Heart right ventricle (tissue), 16 donors: Measurements from ENCODE around the gene PSMB10. TPM values are rescaled to one million over a fixed set of nuclear protein-coding genes. Genes with fewer than 3 reads are reported as not detected.

Experiments
- ATAC-seq, 8 donors: fragments of 200-7000 bp; cut with Tn5 transposase; one replicate each; pipeline ENCODE4 v1.9.1; 2020; ENCODE audit warnings: mild to moderate bottlenecking in 8 of 8, moderate library complexity in 8 of 8, moderate number of reproducible peaks in 1 of 8
- DNase-seq, 2 donors: peaks; one replicate each; pipeline ENCODE4 v3.0.0-alpha.2; 2020
- H3K27ac ChIP-seq, 10 donors: fragments of 200-600 bp; sonication (generic) in 2 of 10; one replicate each; pipeline versions ENCODE4 v1.5.0 to v1.8.0; 2020 to 2022; ENCODE audit warnings: mild to moderate bottlenecking in 3 of 10
- H3K27me3 ChIP-seq, 7 donors: fragments of 200-600 bp; one replicate each; pipeline ENCODE4 v1.8.0; 2021 to 2022; ENCODE audit warnings: mild to moderate bottlenecking in 2 of 7
- H3K36me3 ChIP-seq, 9 donors: fragments of 200-600 bp; sonication (generic) in 1 of 9; one replicate each; pipeline versions ENCODE4 v1.5.0 to v1.8.0; 2020 to 2022; ENCODE audit warnings: mild to moderate bottlenecking in 2 of 9
- H3K4me1 ChIP-seq, 9 donors: fragments of 200-600 bp; sonication (generic) in 1 of 9; one replicate each; pipeline versions ENCODE4 v1.5.0 to v1.8.0; 2020 to 2022; ENCODE audit warnings: mild to moderate bottlenecking in 4 of 9
- H3K4me3 ChIP-seq, 10 donors: fragments of 200-600 bp; sonication (generic) in 2 of 10; one replicate each; pipeline versions ENCODE4 v1.5.0 to v1.8.0; 2020 to 2022; ENCODE audit warnings: mild to moderate bottlenecking in 7 of 10, moderate library complexity in 2 of 10
- H3K9me3 ChIP-seq, 11 donors: fragments of 200-600 bp in 10 of 11; sonication (generic) in 2 of 11; one replicate each; pipeline versions ENCODE4 v1.5.0 to v1.8.0; 2013 to 2022; ENCODE audit warnings: mild to moderate bottlenecking in 2 of 11, control low read depth in 1 of 11, moderate library complexity in 1 of 11
- WGBS, 2 donors: extraction: QIAGEN DNeasy Blood & Tissue Kit; methylation state at CpG; one replicate each; pipeline ENCODE4 v1.1.7; 2013; ENCODE audit warnings: inconsistent platforms in 1 of 2; 5-methylcytosine and 5-hydroxymethylcytosine counted together
- intact Hi-C, 10 donors: fragments of 100-400 bp; cut with DNase I; formaldehyde crosslinking; loops; one replicate each; pipeline versions ENCODE4 v1.11.1 to v1.14.2; 2022
- polyA plus RNA-seq, 2 donors: library from polyadenylated mRNA; stranded (reverse); fragments of 200-250 nt; gene quantifications; one replicate each; pipeline ENCODE4 v1.2.3, GENCODE V29; 2013
- total RNA-seq, 10 donors: library from RNA; stranded (reverse); fragmentation: NEBNext Ultra II Directional in 3 of 10; extraction: Animal tissue kit (Norgen Biotek cat#: 25700) in 3 of 10; gene quantifications; one replicate each; pipeline versions ENCODE4 v1.2.1 to v1.2.4, GENCODE V29; 2021 to 2023
- TF ChIP-seq, protein P1 (sequence below), 9 donors: fragments of 200-600 bp; sonication (generic) in 2 of 9; IDR thresholded peaks; one replicate each; pipeline versions ENCODE4 v1.5.0 to v1.8.0; 2021 to 2022; ENCODE audit warnings: antibody characterized with exemption in 9 of 9, mild to moderate bottlenecking in 5 of 9, moderate library complexity in 1 of 9
- donor health status: Arrhythmogenic right ventricular cardiomyopathy.
- donor health status: ischemic (EF 13 %, LVEDD 7.1; RV severe dilation, severe dysfunction).
- donor health status: healthy with polysubstance abuse.
- donor health status: DM: no; HTN: yes; CAD: no.
- donor health status: DM: no; HTN: no; CAD: no.
- donor health status: ischemic (EF 25% LVEDD 6.9; RV normal size, moderate dysfunction).
- donor health status: ischemic (EF 25% LVEDD 5.7; RV mildly dilated, moderate dysfunction).
- donor health status: healthy.
- donor health status: DM: yes; HTN: yes; CAD: no.
- donor health status: Ischemic cardiomyopathy.
- donor health status: ischemic (EF 35%, LVEDD 5.7; RV mildly dilated, moderate dysfunction).
- donor health status: nonischemic (EF 11% LVEDD 7.7; RV severe dilation, severe dysfunction).
- donor health status: DM: yes; HTN: yes; CAD: no.
- donor health status: PGD.
- donor health status: ischemic (EF 29% LVEDD 5.4; RV normal size, mild dysfunction).
- donor health status: nonischemic (EF 23%, LVEDD 6.1; RV moderate dilation, normal function).

Gene PSMB10
- total and polyA plus RNA-seq, 12 donors = 48.9 to 170 (median 63.6) TPM

DNA sequence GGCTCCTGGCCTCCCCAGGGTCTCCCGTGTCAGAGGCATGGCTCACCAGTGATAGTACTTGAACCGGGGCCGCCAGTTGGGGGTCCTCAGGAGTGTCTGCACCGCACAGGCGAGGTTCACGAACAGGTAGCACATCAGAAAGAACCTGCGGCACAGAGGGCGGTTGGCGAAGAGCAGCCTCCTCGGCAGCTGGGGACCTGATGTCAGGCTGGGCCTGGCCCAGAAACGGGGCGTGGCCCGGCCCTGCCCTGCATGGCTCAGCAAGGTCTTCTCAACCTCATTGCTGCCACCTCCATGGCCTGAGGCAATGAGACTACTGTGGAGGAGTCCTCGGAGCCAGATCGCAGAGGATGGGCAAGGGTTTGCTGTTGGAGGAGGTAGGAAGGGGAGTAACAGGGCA lies 11.4 kb upstream of the PSMB10 start:
- Histone ChIP-seq H3K4me1 (peaks cover 21 to 65% (median 44%) of the 10 kb centered on the region in 9 donors), H3K27me3 (no peaks in the 10 kb centered on the region), H3K4me3 (no peak overlapping the region), H3K9me3 (no peaks in the 10 kb centered on the region), H3K36me3 (peaks cover 0 to 100% (median 87%) of the 10 kb centered on the region in 9 donors), H3K27ac (peak overlapping the region in 2 of 10 donors; percentile 6 to 27)
- intact Hi-C loops = loop anchor here in 1 of 10 donors (10.0 kb wide), 1 partner anchor 403 kb away; no protein-coding TSS in a partner anchor
- 94 to 97% methylated on average over 14 to 15 of the region's 15 CpGs for WGBS, 2 donors
- DNase-seq = no peak
- TF ChIP-seq, protein P1, sequence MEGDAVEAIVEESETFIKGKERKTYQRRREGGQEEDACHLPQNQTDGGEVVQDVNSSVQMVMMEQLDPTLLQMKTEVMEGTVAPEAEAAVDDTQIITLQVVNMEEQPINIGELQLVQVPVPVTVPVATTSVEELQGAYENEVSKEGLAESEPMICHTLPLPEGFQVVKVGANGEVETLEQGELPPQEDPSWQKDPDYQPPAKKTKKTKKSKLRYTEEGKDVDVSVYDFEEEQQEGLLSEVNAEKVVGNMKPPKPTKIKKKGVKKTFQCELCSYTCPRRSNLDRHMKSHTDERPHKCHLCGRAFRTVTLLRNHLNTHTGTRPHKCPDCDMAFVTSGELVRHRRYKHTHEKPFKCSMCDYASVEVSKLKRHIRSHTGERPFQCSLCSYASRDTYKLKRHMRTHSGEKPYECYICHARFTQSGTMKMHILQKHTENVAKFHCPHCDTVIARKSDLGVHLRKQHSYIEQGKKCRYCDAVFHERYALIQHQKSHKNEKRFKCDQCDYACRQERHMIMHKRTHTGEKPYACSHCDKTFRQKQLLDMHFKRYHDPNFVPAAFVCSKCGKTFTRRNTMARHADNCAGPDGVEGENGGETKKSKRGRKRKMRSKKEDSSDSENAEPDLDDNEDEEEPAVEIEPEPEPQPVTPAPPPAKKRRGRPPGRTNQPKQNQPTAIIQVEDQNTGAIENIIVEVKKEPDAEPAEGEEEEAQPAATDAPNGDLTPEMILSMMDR (IDR thresholded peaks at IDR 0.05) = no peak
- ATAC-seq = no peak

DNA sequence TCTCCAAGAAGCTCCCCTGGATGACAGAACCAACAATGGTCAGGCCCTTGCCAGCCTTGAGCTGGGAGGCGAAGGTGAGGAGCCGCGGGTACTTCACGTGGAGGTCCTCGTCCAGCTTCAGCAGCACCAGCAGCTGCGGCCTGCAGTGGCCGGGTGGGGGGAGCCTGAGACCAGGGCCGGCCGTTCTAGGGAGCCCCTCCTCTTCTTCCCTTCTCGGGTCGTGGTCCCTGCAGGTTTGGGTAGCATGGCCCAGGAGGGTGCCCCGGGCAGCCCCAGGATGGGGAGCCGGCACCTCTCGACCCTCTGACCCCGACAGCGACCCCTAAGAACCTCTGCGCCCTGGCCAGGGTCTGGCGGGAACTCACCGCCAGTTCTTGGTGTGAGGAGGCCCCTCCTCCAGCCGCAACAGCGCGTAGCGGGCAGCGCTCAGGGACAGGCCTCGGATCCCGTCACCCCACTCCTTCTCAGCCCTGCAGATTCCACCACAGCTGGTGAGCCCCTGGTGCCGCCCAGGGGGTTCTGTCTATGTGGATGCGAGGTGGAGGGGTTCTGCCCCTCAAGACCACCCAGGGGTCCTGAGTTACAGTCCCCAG lies 10.4 kb upstream of the PSMB10 start:
- Histone ChIP-seq H3K27me3 (no peaks in the 10 kb centered on the region), H3K27ac (peak overlapping the region in 4 of 10 donors; percentile 6 to 83 (median 41)), H3K4me3 (no peak overlapping the region), H3K4me1 (peaks cover 21 to 69% (median 51%) of the 10 kb centered on the region in 9 donors), H3K36me3 (peaks cover 0 to 100% (median 87%) of the 10 kb centered on the region in 9 donors), H3K9me3 (no peaks in the 10 kb centered on the region)
- no peak for DNase-seq
- intact Hi-C loops = loop anchor here in 1 of 10 donors (10.0 kb wide), 1 partner anchor 402 kb away; no protein-coding TSS in a partner anchor
- WGBS, 2 donors = 90 to 94% methylated on average over 28 of the region's 28 CpGs
- ATAC-seq = no peak
- TF ChIP-seq, protein P1 (IDR thresholded peaks at IDR 0.05) = no peak

DNA sequence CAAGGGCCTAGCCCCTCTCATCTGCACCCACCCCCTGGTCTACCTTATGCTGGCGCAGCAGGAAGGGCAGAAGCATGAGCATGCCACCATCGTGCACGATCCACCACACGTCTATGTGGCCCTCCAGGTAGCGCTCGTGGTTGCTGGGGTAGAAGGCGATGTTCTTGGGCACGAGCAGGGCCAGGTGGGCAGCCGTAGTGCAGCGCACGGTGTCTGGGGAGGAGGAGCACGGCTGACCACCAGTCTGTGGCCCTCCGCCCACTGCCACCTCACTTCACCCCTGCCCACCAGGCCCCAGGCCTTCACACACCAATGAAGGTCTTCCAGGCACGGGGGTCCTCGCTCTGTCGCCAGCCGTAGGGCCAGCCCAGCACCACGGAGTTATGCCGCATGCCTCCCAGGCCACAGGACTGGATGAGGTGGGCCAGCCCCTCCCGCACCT lies 9.5 kb upstream of the PSMB10 start:
- TF ChIP-seq, protein P1 (IDR thresholded peaks at IDR 0.05) = no peak
- no peak for DNase-seq
- Histone ChIP-seq H3K9me3 (no peaks in the 10 kb centered on the region), H3K27ac (peak overlapping the region in 3 of 10 donors; percentile 76 to 83 (median 77)), H3K27me3 (no peaks in the 10 kb centered on the region), H3K36me3 (peaks cover 0 to 100% (median 85%) of the 10 kb centered on the region in 9 donors), H3K4me1 (peaks cover 17 to 69% (median 43%) of the 10 kb centered on the region in 9 donors), H3K4me3 (no peak overlapping the region)
- intact Hi-C loops = loop anchor here in 1 of 10 donors (10.0 kb wide), 1 partner anchor 401 kb away; no protein-coding TSS in a partner anchor
- WGBS, 2 donors = 94% methylated on average over 20 of the region's 20 CpGs
- ATAC-seq = no peak

DNA sequence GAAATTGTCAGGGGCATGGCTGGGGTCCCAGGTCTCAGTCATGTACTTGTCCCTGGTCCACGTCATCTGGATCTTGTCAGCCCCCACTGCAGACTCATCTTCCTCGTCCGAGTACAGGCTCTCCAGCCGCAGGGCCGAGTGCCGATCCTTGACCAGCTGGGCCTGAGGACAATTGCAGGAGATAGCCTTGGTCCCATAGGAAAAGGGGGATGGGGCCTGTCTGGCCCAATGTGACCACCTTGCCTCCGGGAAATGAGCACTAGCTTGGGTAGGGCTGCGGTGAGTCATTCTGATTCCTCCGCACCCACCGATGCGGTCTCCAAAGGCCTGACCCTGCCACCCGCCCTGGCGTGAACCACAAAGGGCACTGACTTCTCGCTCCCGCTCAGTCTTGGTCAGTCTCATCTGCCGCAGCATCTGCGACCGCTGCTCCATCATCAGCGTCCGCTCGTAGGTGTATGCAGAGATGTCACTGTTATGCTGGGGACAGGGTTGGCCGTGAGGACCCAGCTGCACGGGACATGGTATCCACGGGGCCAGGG lies 8.8 kb upstream of the PSMB10 start:
- peaks cover 0 to 100% (median 81%) of the 10 kb centered on the region in 9 donors for H3K36me3 ChIP-seq
- ATAC-seq (peak in 3 of 8 donors; percentile 2 to 11 (median 2)), DNase-seq (no peak)
- TF ChIP-seq, protein P1 (IDR thresholded peaks at IDR 0.05) = no peak
- no peak overlapping the region for H3K4me3 ChIP-seq
- H3K27me3 ChIP-seq = no peaks in the 10 kb centered on the region
- peaks cover 15 to 65% (median 40%) of the 10 kb centered on the region in 9 donors for H3K4me1 ChIP-seq
- WGBS, 2 donors = 68 to 77% methylated on average over 24 of the region's 24 CpGs
- peak overlapping the region in 7 of 10 donors; percentile 53 to 83 (median 71) for H3K27ac ChIP-seq
- intact Hi-C loops = loop anchor here in 1 of 10 donors (10.0 kb wide), 1 partner anchor 401 kb away; no protein-coding TSS in a partner anchor
- no peaks in the 10 kb centered on the region for H3K9me3 ChIP-seq
